IPS-18a (cell line): ENCODE data around the gene ALDOB.

ENCODE experiments used
- H3K27ac ChIP-seq: one replicate; pipeline ENCODE4 v1.5.1; 2013; ENCODE audit warnings: low read length
- H3K27me3 ChIP-seq: one replicate; pipeline ENCODE4 v1.6.1; 2013; ENCODE audit warnings: mild to moderate bottlenecking, low read length; ENCODE audit not compliant: control insufficient read depth, insufficient read depth
- H3K36me3 ChIP-seq: one replicate; pipeline ENCODE4 v1.6.1; 2013; ENCODE audit warnings: low read depth, low read length; ENCODE audit not compliant: control insufficient read depth
- H3K4me1 ChIP-seq: one replicate; pipeline ENCODE4 v1.6.1; 2013; ENCODE audit warnings: low read depth, low read length; ENCODE audit not compliant: control insufficient read depth
- H3K4me3 ChIP-seq: one replicate; pipeline ENCODE4 v1.5.1; 2013; ENCODE audit warnings: low read length
- H3K9ac ChIP-seq: one replicate; pipeline ENCODE4 v1.6.1; 2013; ENCODE audit warnings: mild to moderate bottlenecking, low read length, moderate library complexity
- H3K9me3 ChIP-seq: one replicate; pipeline ENCODE4 v1.6.1; 2013; ENCODE audit warnings: low read depth, low read length; ENCODE audit not compliant: control insufficient read depth

The ALDOB gene

DNA sequence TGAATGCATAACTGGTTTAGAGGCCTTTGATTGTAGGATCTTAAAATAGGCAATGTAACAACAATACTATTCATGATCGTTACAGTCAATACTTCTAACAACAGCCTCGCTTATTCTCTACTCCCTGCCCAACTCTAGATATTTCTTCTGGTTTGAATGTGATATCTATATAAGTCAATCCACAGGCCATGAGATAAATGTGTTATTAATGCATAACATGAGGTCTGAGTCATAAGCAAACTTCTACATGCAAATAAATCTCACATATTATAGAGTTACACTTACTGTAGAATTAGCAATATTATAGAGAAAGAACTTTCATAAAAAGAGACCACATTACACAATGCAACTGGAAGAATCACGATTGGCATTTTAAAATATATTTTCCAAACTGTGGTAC is 2.9 kb upstream of the ALDOB start:
- Histone ChIP-seq H3K27me3 (no peaks in the 10 kb centered on the region), H3K4me3 (no peak overlapping the region)

DNA sequence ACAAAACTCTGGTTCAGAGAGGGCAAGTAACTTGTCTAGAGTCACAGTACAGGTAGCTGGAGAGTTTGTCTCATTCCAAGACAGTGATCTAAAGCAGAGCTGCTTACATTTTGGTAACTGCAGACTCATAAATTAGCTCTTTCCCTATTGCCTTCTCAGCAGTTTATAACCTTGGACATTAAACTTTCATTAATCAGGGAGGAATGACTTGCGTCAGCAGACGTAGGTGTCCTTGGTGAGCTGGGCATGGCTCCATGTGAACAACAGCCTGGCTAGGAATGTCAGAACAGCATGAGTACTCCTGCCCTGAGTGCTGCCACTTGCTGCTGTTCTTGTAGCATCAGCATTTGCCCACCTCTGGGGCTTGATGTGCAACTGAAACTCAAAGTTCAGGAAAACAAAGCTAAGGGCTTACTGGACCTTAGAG is 2.2 kb upstream of the ALDOB start:
- Histone ChIP-seq H3K27ac (no peak overlapping the region), H3K4me3 (no peak overlapping the region), H3K4me1 (no peaks in the 10 kb centered on the region), H3K36me3 (no peaks in the 10 kb centered on the region), H3K27me3 (no peaks in the 10 kb centered on the region), H3K9me3 (no peaks in the 10 kb centered on the region), H3K9ac (no peak overlapping the region)

More for the DNA sequence above, 2.9 kb upstream of the ALDOB start:
- no peaks in the 10 kb centered on the region for H3K9me3 ChIP-seq
- H3K36me3 ChIP-seq, result no peaks in the 10 kb centered on the region
- no peaks in the 10 kb centered on the region for H3K4me1 ChIP-seq
- no peak overlapping the region for H3K9ac ChIP-seq
- no peak overlapping the region for H3K27ac ChIP-seq

GRCh38 chr9:101434998-101435397 is 576 bp downstream of the ALDOB start:
- H3K27me3 ChIP-seq, result no peaks in the 10 kb centered on the region
- no peaks in the 10 kb centered on the region for H3K9me3 ChIP-seq
- H3K4me3 ChIP-seq, result no peak overlapping the region
- no peak overlapping the region for H3K9ac ChIP-seq
- no peak overlapping the region for H3K27ac ChIP-seq
- no peaks in the 10 kb centered on the region for H3K36me3 ChIP-seq
- H3K4me1 ChIP-seq, result no peaks in the 10 kb centered on the region

DNA sequence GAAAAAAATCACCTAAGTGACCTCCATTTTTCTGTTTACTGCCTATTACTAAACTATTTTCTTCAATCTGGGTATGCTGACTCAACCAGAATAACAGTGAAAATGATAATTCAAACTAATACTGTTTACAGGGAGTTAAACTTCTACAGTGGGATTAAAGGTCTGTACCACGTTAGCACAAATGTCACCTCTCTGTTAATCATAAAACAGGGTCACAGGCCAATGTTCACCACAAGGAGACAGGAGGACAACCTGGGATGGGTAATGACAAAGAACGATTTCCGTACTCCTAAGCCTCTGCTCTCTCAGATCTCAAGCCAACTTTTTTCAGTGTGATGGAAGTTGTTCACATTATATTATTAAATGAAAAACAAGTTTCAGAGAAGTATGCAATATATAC is 2.3 kb downstream of the ALDOB start:
- H3K4me1 ChIP-seq, result no peaks in the 10 kb centered on the region
- no peak overlapping the region for H3K9ac ChIP-seq
- no peaks in the 10 kb centered on the region for H3K36me3 ChIP-seq
- H3K27me3 ChIP-seq, result no peaks in the 10 kb centered on the region
- no peaks in the 10 kb centered on the region for H3K9me3 ChIP-seq
- no peak overlapping the region for H3K27ac ChIP-seq
- H3K4me3 ChIP-seq, result no peak overlapping the region

- no peaks in the 10 kb centered on the region for H3K9me3 ChIP-seq
- H3K27ac ChIP-seq, result no peak overlapping the region
- no peaks in the 10 kb centered on the region for H3K27me3 ChIP-seq
- H3K4me1 ChIP-seq, result no peaks in the 10 kb centered on the region
- H3K36me3 ChIP-seq, result no peaks in the 10 kb centered on the region
- H3K9ac ChIP-seq, result no peak overlapping the region
- no peak overlapping the region for H3K4me3 ChIP-seq
These were observed 2.8 kb downstream of the ALDOB start for GRCh38 chr9:101432740-101433139.

DNA sequence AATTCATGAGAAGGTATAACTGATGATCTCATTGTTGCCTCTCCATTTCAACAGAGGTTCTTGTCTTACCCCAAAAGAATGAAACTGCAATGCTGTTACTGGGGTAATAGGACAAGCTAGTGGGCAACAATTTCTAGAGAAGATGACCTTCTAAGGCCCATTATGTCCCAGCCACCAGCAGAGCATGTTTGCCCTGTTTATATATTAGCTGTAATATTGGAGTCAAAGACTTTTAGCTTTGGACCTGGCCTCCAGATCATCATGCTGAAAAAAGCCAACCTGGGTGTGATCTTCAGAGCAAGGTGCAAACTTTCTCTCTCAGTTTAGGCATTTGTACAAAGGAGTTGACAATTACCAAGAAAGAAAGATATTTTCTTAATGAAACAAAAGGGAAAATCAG is 3.4 kb downstream of the ALDOB start:
- no peaks in the 10 kb centered on the region for H3K9me3 ChIP-seq
- H3K9ac ChIP-seq, result no peak overlapping the region
- H3K27me3 ChIP-seq, result no peaks in the 10 kb centered on the region
- H3K4me1 ChIP-seq, result no peaks in the 10 kb centered on the region
- H3K27ac ChIP-seq, result no peak overlapping the region
- H3K36me3 ChIP-seq, result no peaks in the 10 kb centered on the region
- H3K4me3 ChIP-seq, result no peak overlapping the region

GRCh38 chr9:101429736-101430135 is 5.8 kb downstream of the ALDOB start:
- no peaks in the 10 kb centered on the region for H3K4me1 ChIP-seq
- no peak overlapping the region for H3K9ac ChIP-seq

DNA sequence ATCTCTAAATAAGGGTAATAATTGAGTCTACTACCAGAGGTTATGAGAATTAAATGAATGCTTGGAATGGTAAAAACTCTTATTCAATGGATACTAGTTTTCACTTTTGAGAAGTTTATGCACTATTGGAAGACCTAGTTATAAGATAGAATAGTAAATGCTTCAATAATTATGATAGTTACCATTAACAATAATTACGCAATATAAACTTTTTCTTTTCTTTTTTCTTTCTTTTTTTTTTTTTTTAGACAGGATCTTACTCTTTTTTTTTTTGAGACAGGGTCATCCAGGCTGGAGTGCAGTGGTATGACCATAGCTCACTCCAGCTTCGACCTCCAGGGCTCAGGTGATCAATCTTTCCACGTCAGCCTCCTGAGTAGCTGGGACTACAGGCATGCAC is 6.7 kb downstream of the ALDOB start:
- H3K27me3 ChIP-seq, result no peaks in the 10 kb centered on the region
- no peak overlapping the region for H3K27ac ChIP-seq
- H3K9ac ChIP-seq, result no peak overlapping the region
- H3K4me3 ChIP-seq, result no peak overlapping the region
- H3K36me3 ChIP-seq, result no peaks in the 10 kb centered on the region
- H3K9me3 ChIP-seq, result no peaks in the 10 kb centered on the region
- no peaks in the 10 kb centered on the region for H3K4me1 ChIP-seq

More at GRCh38 chr9:101429736-101430135, 5.8 kb downstream of the ALDOB start:
- no peak overlapping the region for H3K27ac ChIP-seq
- H3K27me3 ChIP-seq, result no peaks in the 10 kb centered on the region
- H3K36me3 ChIP-seq, result no peaks in the 10 kb centered on the region
- no peak overlapping the region for H3K4me3 ChIP-seq
- no peaks in the 10 kb centered on the region for H3K9me3 ChIP-seq

DNA sequence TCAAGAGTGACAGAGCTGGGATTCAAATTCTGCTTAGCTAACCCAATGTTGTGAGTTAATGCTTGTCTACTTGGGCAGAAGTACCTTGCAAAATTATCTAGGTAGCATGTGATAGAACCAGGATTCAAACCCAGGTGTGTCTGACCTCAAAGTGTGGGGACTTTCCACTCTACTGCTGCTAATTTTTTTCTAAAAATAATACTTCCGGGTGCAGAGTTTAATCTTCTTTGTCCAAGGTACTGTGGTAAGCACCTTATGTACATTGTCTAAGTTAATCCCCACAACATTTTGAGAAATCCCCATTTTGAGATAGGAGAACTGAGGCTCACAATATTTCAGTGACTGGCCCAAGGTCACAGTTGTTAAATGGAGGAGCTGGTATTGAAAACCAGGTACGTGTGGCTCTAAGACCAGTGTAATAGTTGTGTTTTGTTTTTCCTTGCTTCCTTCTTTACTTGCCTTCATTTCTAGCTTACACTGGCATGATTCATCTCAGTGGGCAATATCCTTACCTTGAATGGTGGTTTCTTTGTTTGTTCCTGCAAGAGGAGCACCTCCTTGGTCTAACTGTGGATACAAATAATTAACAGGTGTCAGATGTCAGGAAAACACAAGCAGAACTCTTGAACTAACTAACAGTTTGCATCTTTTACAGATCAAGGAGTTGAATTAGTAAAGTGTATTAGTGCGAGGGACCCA is 7.5 kb downstream of the ALDOB start:
- Histone ChIP-seq H3K4me3 (no peak overlapping the region), H3K27ac (no peak overlapping the region), H3K36me3 (no peaks in the 10 kb centered on the region), H3K27me3 (no peaks in the 10 kb centered on the region), H3K9me3 (no peaks in the 10 kb centered on the region), H3K9ac (no peak overlapping the region), H3K4me1 (no peaks in the 10 kb centered on the region)

DNA sequence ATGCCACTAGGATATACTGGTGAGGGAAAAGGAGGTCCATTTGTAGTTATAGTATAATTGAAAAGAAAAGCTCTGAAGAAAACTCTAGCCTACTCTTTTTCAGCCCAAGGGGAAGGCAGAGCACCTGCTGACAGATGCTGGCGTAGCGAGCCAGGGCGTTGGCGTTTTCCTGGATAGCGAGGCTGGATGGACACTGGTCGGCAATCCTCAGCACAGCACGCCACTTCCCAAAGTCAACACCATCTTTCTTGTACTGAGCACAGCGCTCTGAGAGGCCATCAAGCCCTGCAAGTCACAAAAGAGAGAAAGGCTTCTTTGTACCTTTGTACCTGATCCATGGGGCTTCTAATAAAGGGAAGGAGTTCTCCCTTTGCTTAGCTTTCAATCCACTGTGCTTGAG is 8.2 kb downstream of the ALDOB start:
- Histone ChIP-seq H3K9me3 (no peaks in the 10 kb centered on the region), H3K9ac (no peak overlapping the region), H3K27me3 (no peaks in the 10 kb centered on the region), H3K27ac (no peak overlapping the region), H3K4me3 (no peak overlapping the region), H3K36me3 (no peaks in the 10 kb centered on the region), H3K4me1 (peaks cover under 1% of the 10 kb centered on the region)

DNA sequence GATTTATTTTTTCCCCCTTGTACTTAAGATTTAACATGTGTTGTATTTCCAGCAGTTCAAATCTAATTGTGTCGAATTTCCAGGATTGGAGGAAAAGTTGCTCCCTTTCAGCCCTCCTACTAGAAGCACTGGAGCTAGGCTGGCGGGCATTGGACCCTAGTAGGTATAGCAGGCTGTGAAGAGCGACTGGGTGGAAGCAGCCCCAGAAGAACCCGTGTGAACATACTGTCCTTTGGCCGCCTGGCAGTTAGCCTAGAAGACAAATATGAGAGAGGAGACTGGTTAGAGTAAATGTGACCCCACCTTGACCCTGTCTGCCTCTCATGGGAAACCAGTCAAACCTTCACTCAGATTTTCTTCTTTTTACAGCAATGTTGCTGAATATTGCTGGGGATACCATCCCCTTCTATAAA is 13.9 kb downstream of the ALDOB start:
- H3K4me1 ChIP-seq, result peaks cover 3% of the 10 kb centered on the region
- no peaks in the 10 kb centered on the region for H3K9me3 ChIP-seq
- no peak overlapping the region for H3K4me3 ChIP-seq
- H3K9ac ChIP-seq, result no peak overlapping the region
- H3K27me3 ChIP-seq, result no peaks in the 10 kb centered on the region
- no peak overlapping the region for H3K27ac ChIP-seq
- H3K36me3 ChIP-seq, result no peaks in the 10 kb centered on the region

DNA sequence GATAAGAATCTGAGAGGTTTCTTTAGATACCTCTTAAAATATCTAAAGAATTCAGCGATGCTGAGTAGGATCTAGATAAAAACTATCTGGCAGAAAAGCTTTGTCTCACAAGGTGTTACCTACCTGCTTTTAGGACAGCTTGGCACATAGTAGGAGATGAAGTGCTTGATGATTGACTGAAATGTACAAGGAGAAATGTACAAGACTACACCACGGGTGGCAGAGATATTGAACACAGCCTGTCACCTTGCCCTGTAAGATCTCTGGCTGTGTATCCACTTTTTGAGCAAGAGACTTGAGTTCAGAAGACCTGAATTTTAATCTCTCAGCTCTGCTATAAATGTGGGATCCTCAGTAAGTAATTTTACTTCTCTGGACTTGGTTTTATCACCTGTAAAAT is 15.7 kb downstream of the ALDOB start:
- Histone ChIP-seq H3K27me3 (no peaks in the 10 kb centered on the region), H3K9ac (no peak overlapping the region), H3K27ac (no peak overlapping the region), H3K4me1 (peaks cover 3% of the 10 kb centered on the region), H3K4me3 (no peak overlapping the region), H3K36me3 (no peaks in the 10 kb centered on the region), H3K9me3 (no peaks in the 10 kb centered on the region)
